HG02973 (cell line): ENCODE measurements around the gene KIF1C.
"Not testable (repeated sequence)": the region's sequence is repeated elsewhere in the genome, so short reads cannot be mapped to it uniquely, and the experiment has no call there.

Source experiments
- ATAC-seq: cut with Tn5 transposase; IDR thresholded peaks from one replicate; pipeline ENCODE4 v1.9.1; 2021; ENCODE audit warnings: moderate library complexity; ENCODE audit not compliant: unreplicated experiment

The KIF1C gene

GRCh38 chr17:4999430-5000093 is 1.8 kb downstream of the KIF1C start:
- ATAC-seq: no peak

- no peak for ATAC-seq
Measured at GRCh38 chr17:5000237-5000639, 2.5 kb downstream of the KIF1C start.

GRCh38 chr17:5002121-5002788 is 4.5 kb downstream of the KIF1C start:
- ATAC-seq: no peak

- no peak for ATAC-seq
Measured at GRCh38 chr17:5003214-5003867, 5.6 kb downstream of the KIF1C start.

- no peak for ATAC-seq
Measured at GRCh38 chr17:5011928-5012327, 14.2 kb downstream of the KIF1C start.

- ATAC-seq: no peak
Measured at GRCh38 chr17:5014357-5014756, 16.6 kb downstream of the KIF1C start.

GRCh38 chr17:5019475-5019956 is 21.8 kb downstream of the KIF1C start:
- ATAC-seq: no peak

GRCh38 chr17:5020502-5021023 is 22.8 kb downstream of the KIF1C start:
- ATAC-seq: no peak

GRCh38 chr17:5022171-5022711 is 24.5 kb downstream of the KIF1C start:
- ATAC-seq: no peak

GRCh38 chr17:5023588-5024147 is 25.9 kb downstream of the KIF1C start:
- no peak for ATAC-seq

- no peak for ATAC-seq
Measured at GRCh38 chr17:5024604-5025003, 26.9 kb downstream of the KIF1C start.

- no peak for ATAC-seq
Measured at GRCh38 chr17:5027299-5027698, 29.5 kb downstream of the KIF1C start.

- ATAC-seq: no peak
Measured at GRCh38 chr17:5027916-5028315, 30.2 kb downstream of the KIF1C start.

GRCh38 chr17:5030168-5030567 is 32.4 kb downstream of the KIF1C start:
- ATAC-seq: not testable (repeated sequence)

- no peak for ATAC-seq
Measured at GRCh38 chr17:5031365-5032082, 33.8 kb downstream of the KIF1C start.

GRCh38 chr17:5032865-5033264 is 35.1 kb downstream of the KIF1C start:
- ATAC-seq: no peak

GRCh38 chr17:5033352-5034015 is 35.7 kb downstream of the KIF1C start:
- no peak for ATAC-seq

GRCh38 chr17:5034063-5034462 is 36.3 kb downstream of the KIF1C start:
- ATAC-seq: no peak

GRCh38 chr17:5034651-5035050 is 36.9 kb downstream of the KIF1C start:
- no peak for ATAC-seq

- no peak for ATAC-seq
Measured at GRCh38 chr17:5035315-5035714, 37.6 kb downstream of the KIF1C start, which contains the start of gene SLC52A1. SLC52A1 (minus strand) TSS chr17:5035426; CDS start chr17:5034606, 820 bp downstream.
